ENCODE data around the gene THAP12.
A peak's percentile ranks its signal among the peaks of the same experiment; 100 is the strongest.
"Not testable (repeated sequence)": the region's sequence is repeated elsewhere in the genome, so short reads cannot be mapped to it uniquely, and the experiment has no call there.

The THAP12 gene, protein sequence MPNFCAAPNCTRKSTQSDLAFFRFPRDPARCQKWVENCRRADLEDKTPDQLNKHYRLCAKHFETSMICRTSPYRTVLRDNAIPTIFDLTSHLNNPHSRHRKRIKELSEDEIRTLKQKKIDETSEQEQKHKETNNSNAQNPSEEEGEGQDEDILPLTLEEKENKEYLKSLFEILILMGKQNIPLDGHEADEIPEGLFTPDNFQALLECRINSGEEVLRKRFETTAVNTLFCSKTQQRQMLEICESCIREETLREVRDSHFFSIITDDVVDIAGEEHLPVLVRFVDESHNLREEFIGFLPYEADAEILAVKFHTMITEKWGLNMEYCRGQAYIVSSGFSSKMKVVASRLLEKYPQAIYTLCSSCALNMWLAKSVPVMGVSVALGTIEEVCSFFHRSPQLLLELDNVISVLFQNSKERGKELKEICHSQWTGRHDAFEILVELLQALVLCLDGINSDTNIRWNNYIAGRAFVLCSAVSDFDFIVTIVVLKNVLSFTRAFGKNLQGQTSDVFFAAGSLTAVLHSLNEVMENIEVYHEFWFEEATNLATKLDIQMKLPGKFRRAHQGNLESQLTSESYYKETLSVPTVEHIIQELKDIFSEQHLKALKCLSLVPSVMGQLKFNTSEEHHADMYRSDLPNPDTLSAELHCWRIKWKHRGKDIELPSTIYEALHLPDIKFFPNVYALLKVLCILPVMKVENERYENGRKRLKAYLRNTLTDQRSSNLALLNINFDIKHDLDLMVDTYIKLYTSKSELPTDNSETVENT

DNA sequence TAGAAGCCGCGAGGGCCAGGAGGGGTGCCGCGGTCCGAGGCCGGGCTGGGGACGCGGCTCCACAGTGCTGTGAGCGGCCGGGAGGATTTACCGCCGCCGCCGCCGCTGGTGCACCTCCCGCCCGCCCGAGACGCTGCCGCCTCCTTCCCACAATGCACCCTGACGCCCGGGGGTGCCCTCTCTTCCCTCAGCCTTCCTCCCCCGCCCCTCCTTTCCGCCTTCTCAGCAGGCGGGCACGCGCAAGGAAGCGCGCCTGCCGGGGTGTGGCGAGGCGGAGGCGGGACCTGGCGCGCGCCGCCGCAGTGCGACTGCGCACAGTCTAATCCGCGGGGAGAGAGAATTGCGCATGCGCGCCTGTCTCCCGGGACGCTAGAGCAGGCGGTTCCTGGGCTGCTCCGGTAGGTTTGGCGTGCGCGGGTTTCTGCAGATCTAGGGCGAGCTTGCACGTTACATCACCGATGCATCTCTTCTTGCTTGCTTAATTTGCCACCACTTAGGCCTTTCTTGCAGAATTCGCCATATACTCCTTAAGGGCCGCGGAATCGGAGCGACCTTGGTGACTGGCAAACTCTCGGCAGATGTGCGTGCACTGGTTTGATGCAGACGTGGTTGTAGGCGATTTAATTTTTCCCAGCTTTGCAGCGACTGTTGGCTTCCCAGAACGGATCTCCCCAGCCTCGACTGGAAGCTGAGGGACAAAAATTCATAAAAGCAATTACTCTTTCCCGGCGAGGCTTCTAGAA is at the start of gene THAP12, which contains the start of gene GVQW3:
THAP12 (minus strand) TSS at position 156 of the 743 bp plus-strand sequence. CDS start 296 bp downstream, outside the sequence.
GVQW3 (plus strand) TSS at position 347 of the 743 bp plus-strand sequence. CDS start 506 bp downstream, outside the sequence.
- DNase-seq (ENCODE audit: low spot score): peak; percentile 99

DNA sequence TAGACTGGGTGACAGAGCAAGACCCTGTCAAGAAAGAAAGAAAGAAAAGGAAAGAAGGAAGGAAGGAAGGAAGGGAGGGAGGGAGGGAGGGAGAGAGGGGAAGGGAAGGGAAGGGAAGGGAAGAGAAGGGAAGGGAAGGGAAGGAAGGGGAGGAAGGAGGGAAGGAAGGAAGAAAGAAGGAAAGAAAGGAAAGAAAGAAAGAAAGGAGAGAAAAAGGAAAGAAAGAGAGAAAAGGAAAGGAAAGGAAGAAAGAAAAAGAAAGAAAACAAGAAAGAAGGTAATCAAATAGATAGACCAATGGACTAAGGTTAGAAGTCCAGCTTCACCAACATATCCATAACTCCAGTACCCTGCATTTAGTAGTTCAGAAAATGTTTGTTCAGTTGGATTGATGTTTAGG is 45.7 kb upstream of the THAP12 start:
- no peak for DNase-seq (ENCODE audit: low spot score)

DNA sequence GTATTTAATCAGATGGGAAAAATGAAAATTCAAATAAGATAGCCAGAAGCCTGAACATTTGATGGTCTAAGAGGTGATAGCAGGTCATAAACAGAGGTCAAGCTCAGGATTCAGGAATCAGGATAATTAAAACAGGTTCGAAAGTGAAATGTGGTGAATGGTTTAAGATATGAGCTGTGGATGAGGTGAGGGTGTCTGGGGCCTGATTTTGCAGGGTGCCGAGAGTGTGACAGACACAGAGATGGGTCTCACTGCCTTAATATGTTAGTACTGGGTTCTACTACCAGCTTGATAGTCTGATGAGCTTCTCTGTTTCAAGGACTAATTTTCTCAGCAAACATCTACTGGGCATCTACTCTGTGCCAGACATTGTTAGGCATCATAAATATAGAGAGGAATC is 44.0 kb upstream of the THAP12 start:
- DNase-seq (ENCODE audit: low spot score): no peak

DNA sequence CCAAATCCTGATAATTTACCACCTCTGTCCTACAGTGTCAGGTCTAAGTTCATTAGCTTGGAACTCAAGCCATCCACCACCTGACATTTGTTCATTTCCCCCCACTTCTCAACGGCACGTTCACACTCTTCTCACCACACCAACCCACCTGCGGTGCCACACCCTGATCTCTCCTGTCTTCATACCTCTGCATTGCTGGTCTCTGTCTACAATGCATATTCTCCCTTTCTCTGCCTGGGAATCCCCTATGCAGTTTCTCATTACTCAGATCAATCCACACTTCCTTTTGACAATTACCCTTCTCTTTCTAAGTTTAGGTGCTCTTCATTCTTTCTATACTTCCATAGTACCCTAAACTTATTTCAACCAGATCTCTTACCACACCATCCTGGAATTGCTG is 43.4 kb upstream of the THAP12 start:
- no peak for DNase-seq (ENCODE audit: low spot score)

DNA sequence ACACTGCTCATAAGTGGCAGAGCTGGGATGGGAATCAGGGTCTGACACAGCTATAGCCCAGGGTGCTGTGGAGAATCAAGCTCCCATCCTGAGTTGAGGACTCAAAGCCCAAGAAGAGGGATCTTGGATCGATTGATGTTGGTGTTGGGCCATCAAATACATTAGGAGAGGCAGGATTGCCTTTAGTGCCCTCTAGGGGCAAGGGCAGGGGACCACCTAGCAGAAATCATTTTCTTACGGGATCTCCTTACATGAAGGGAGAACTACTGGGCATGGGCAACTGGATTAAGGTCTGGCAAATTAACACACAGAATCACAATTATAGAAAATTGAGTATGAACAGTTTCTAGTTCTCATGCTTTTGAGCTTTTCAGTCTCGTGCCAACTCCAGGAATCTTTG is 39.0 kb upstream of the THAP12 start:
- DNase-seq (ENCODE audit: low spot score): no peak

DNA sequence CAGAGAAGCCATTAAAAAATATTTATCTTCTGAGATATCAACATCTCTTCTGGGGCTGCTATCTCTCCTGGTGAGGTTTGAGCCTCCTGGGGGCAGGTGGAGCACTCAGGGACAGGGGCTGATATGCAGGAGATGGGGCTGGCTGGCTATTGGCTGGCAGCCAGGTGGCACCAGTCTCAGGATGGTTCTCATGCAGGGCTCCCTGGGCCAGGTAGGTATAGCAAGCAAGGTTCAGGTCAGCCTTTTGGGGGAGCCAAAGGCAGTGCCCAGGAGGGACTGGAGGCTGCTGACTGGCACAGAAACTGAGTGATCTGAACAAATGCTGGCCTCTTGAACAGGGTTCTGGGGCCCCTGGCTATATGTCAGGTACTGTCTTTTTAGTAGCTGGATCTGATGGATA is 34.1 kb upstream of the THAP12 start:
- no peak for DNase-seq (ENCODE audit: low spot score)

DNA sequence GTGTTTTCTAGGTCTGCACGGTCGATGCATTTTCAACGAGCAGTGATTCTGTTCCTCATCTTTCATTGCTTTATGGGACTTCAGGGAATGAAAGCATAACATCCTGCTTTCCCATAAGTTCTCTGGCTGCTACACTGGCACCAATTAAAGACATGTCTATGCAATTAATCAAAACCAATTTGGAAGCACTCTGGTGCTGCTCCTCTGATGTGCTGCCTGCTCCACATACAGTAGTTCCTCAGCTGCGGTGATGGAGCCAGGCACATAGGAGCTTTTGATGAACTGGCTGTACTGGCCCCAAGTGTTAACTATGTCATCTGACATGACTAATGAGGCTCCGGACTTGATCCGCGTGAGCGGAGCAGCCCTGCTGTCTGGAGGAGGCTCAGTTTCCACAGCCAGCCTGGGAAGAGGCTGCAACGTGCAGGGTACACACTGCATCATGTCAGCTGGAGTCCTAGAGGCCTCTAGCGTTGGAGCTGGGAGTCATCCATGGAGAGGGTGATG is 30.0 kb upstream of the THAP12 start:
- DNase-seq (ENCODE audit: low spot score): no peak

DNA sequence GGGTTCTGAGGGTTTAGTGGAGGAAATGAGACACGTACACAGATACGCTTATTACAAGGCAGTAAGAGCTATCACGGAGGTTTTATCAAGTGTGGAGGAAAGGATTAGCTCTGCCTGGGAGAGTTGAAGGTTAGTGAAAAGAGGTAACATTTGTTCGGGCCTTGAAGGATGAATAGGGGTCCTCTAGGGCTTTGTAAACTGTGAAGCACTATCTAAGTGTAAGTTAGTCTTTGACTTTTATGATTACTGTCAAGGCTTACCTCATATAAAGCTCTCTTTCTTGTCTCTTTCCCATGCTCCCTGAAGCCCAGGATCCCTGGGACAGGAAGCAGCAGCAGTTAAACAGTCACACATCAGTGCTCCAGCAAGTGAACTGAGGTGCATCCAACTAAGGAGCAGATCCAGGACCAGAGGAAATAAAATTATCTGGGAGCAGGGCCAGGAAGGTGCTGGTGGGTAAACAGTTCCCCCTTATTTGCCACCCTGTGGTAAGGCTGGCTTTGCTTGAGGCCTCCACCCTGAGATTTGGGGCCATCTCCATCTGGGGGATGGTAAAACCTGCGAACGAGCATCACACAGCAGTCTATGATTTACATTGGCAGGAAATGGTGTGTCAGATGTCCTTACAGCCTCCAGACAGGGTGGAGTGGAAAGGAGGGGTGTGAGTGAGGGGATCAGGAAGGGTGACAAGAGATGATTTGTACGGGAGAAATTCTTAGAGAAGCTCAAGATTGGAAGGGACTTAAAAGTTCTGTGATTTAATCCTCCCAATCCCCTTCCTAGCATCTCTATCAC is 27.4 kb upstream of the THAP12 start:
- DNase-seq (ENCODE audit: low spot score): no peak

DNA sequence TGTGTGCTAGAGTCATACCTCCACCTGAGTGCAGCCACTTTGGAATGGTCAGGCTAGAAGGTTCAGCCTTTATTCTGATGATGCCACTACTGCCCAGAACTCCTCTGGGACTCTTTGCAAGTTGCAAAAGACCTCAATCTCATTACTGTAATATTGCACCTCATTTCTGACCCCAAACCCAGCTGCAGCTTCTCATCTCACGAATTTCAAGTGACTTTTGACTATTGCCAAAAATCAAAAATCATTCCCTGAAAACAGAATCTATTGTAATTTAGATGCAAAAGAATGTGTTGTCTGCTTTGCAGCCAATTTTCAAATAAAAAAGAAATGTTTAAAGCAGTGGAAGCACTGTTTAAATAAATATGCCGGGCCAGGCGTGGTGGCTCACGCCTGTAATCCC is 25.4 kb upstream of the THAP12 start:
- no peak for DNase-seq (ENCODE audit: low spot score)

DNA sequence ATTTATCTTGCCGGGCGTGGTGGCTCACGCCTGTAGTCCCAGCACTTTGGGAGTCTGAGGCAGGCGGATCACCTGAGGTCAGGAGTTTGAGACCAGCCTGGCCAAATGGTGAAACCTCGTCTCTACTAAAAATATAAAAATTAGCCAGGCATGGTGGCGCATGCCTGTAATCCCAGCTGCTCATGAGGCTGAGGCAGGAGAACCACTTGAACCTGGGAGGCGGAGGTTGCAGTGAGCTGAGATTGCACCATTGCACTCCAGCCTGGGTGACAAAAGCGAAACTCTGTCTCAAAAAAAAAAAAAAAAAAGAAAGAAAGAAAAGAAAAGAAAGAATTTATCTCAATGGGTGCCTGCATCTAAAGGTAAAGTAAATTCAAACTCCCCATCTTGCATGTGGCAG is 20.6 kb upstream of the THAP12 start:
- not testable (repeated sequence) for DNase-seq (ENCODE audit: low spot score)

DNA sequence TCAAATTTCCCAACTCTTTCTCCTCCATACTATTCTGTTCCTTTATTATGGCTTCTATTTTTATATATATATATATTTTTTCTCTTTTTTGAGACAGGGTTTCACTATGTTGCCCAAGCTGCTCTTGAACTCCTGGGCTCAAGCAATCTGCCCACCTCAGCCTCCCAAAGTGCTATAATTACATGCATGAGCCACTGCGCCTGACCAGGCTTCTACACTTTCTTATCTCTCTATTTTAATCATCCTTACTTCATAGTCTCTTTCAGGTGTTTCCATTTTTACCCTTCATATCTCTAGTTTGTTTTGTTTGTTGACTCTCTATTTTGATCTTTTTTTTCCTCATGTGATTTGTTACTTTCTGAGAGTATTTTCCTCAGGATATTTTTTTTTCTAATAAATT is 20.0 kb upstream of the THAP12 start:
- no peak for DNase-seq (ENCODE audit: low spot score)

DNA sequence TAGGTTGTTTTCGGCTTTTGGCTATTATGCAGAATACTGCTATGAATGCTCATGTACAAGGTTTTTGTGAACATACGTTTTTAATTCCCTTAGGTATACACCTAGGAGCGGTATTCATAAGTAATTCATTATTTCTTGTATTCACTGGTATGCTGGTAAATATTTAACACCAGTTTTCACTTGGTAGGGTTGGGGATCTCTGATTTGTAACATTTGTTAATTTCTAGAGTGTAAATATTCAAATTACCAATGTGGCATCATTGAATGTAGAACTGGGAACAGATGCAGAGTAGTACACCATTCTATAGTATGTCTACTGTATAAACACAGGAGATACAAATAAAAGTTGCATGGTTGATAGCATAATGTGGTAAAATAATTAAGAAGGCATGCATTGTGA is 16.5 kb upstream of the THAP12 start:
- DNase-seq (ENCODE audit: low spot score): no peak

DNA sequence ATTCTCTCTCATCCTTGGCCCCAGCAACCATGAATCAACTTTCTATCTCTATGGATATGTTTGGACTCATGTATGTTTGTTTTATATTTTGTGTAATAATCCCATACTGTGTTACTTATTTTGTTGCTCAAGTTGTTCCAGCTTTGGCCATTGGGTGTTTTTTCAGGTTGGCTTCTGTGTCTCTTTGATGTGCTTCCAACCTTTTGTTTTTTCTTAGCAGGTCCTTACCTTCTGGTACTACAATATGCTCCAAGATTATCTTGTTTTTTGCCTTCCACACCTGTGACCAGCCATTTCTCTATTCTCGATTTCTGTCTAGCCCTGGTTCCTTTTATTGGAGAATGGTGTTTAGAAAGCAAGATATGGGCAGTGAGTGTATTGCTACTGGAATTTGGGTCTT is 14.4 kb upstream of the THAP12 start:
- no peak for DNase-seq (ENCODE audit: low spot score)

DNA sequence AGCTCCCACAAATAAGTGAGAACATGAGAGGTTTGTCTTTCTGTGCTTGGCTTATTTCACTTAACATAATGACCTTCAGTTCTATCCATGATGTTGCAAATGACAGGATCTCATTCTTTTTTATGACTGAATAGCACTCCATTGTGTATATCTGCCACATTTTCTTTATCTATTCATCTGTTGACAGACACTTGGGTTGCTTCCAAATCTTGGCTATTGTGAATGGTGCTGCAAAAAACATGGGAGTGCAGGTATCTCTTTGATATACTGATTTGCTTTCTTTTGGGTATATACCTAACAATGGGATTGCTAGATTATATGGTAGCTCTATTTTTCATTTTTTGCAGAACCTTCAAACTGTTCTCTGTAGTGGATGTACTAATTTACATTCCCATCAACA is 13.5 kb upstream of the THAP12 start:
- no peak for DNase-seq (ENCODE audit: low spot score)

DNA sequence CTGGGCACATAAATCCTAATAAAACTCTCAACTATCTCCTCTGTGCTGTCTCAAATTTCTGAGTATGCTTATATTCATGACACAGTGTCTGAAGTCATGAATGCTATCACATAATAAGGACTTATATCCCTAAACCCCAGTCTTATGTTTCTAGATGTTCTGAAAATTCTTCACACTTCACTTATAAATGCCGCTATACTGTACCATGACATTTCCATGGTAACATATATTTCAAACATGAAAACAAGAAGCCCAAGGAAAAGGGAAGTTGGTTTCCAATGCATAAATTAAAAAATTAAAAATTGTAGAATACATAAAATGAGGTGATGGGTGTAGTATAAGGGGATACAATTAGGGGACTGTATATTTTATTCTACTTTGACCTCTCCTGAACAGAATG is 11.9 kb upstream of the THAP12 start:
- DNase-seq (ENCODE audit: low spot score): no peak

DNA sequence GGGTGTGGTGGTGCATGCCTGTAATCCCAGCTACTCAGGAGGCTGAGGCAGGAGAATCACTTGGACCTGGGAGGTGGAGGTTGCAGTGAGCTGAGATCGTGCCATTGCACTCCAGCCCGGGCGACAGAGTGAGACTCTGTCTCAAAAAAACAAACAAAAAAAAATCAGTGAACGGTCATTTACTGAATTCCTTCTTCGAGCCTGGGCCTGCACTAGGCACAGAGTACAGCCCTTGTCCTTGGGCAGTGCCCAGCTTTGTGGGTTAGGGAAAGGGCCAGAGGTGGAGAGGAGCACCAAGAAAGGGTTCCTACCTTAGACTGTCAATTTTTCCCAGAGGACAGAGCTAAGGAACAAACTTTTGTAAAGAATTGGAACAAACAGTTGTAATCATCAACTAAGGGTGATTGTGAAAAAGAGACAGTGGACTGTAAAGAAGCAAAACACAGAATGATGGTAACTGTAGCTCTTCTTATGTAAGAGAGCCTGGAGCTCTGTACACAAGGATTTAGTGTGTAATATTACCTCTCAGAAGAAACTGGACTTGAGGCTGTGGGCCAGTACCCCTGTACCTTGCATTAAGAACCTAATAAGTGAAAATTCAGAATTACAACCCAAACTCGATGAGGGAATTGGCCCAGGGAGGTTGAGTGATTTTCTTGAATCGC is 11.0 kb upstream of the THAP12 start:
- no peak for DNase-seq (ENCODE audit: low spot score)

DNA sequence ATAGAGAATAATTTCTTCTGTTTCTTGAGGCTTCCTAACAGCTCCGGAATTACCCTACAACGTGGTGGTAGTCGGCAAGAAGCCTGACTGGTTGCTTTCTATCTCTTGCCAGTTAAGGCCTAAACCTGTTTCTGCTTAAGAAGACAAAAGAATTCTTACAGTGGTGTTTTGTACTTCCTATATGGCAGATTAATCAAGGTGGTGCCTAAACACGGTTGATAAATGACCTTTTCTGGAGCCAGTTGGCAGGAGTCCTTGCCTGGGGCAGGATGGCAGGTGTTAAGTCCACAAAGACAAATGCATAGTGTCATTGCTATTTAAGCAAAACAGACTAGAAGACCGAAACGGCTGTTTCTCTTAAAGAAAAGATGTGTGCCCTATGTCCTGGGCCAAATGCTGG is 10.1 kb upstream of the THAP12 start:
- DNase-seq (ENCODE audit: low spot score): no peak

DNA sequence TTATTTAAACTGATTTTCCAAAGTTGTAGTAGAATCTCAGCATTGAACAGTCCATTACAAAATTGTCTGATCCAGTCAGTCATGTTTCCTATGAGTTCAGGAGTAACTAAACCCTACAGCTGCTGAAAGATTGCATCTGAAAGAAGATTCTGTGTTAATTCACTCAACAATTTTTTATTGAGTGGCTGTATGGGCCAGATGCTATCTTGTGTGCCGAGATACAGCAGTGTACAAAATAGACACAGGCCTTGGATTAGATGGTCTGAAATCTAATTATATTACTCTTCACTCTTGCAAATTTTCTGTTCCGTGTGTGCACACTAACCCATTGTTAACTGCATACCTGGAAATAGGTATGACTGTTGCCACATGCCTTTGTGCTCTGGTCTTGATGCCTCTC is 7.5 kb upstream of the THAP12 start:
- no peak for DNase-seq (ENCODE audit: low spot score)

DNA sequence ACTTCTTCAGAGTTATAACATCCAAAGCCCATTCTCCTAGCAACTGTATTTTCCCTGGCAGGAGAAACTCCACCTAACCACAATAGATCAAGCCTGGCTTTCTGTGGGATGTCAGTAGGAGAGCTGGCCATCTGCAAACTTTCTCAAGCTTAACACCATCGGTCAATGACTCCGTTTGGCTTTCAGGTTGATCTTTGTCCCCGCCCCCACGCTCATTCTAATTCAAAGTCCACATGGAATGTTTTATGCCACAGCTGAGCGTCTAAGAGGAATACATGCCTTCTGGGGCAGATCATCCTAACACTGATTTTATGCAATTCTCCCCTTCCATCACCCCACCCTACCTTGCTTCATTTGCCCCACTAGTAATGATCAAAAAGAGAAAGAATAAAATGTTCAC is 5.0 kb upstream of the THAP12 start:
- DNase-seq (ENCODE audit: low spot score): no peak

DNA sequence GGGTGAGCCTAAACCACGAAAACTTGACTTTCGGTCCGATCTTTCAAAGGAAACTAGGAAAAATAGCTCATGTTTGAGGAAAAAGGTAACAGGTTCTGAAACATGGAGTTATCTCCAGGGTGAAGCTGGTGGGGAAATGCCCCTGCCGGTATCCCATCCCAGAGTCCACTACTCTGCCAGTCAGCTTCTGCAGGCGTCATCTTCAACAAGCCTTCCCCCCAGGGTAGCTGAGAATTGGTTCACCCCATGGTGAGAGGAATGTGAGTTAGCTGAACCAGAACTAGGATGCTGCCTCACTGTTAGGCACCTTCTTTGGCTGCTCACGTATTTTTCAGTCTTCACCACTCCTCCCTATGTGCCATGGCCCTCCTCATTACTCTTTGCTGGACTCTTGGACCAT is 1.3 kb upstream of the THAP12 start:
- no peak for DNase-seq (ENCODE audit: low spot score)
